HepG2 (cell line): Measurements from ENCODE around the gene PHACTR1. TPM values are rescaled to one million over a fixed set of nuclear protein-coding genes. Genes with fewer than 3 reads are reported as not detected.
A peak's percentile ranks its signal among the peaks of the same experiment; 100 is the strongest.

Experiments
- AGO1 ChIP-seq: fragments of 200-400 bp; formaldehyde crosslinking; IDR thresholded peaks from 2 replicates; pipeline ENCODE4 v1.6.1; 2017; ENCODE audit warnings: mild to moderate bottlenecking, low read depth, low read length, moderate library complexity; ENCODE audit not compliant: poor library complexity, severe bottlenecking
- CAMTA2 ChIP-seq: sonication (generic); formaldehyde crosslinking; IDR thresholded peaks from 2 replicates; pipeline ENCODE4 v1.4.0; 2020; ENCODE audit warnings: mild to moderate bottlenecking, missing genetic modification reagents, borderline replicate concordance
- ESRRA ChIP-seq: sonication (generic); formaldehyde crosslinking; IDR thresholded peaks from 2 replicates; pipeline ENCODE4 v1.5.1; 2020; ENCODE audit warnings: mild to moderate bottlenecking, low read depth, missing genetic modification reagents
- ETV5 ChIP-seq: IDR thresholded peaks from 2 replicates; pipeline ENCODE4 v1.6.1; 2018; ENCODE audit warnings: missing biosample characterization, missing genetic modification reagents, inconsistent platforms, borderline replicate concordance
- HNF1B ChIP-seq: sonication (generic); formaldehyde crosslinking; IDR thresholded peaks from 2 replicates; pipeline ENCODE4 v1.5.1; 2020; ENCODE audit warnings: mild to moderate bottlenecking, moderate library complexity, missing genetic modification reagents
- IRX3 ChIP-seq: sonication (generic); formaldehyde crosslinking; IDR thresholded peaks from 2 replicates; pipeline ENCODE4 v1.8.1; 2023; ENCODE audit warnings: mild to moderate bottlenecking, low read depth, missing genetic modification reagents, borderline replicate concordance
- KDM4B ChIP-seq: sonication (generic); formaldehyde crosslinking; IDR thresholded peaks from 2 replicates; pipeline ENCODE4 v1.4.0; 2020; ENCODE audit warnings: missing genetic modification reagents
- MIER3 ChIP-seq: IDR thresholded peaks from 2 replicates; pipeline ENCODE4 v1.6.1; 2016; ENCODE audit warnings: missing compliant biosample characterization, borderline replicate concordance
- PAWR ChIP-seq: sonication (generic); formaldehyde crosslinking; IDR thresholded peaks from 2 replicates; pipeline ENCODE4 v1.4.0; 2020; ENCODE audit warnings: missing genetic modification reagents, mild to moderate bottlenecking, borderline replicate concordance
- RELA ChIP-seq: sonication (generic); formaldehyde crosslinking; IDR thresholded peaks from 2 replicates; pipeline ENCODE4 v1.4.0; 2020; ENCODE audit warnings: missing genetic modification reagents
- REST ChIP-seq, 2 experiments: IDR thresholded peaks; 2 replicates each; pipeline ENCODE4 v1.6.1; 2011 to 2012; ENCODE audit warnings: low read length in 2 of 2, borderline replicate concordance in 1 of 2, low read depth in 1 of 2, mild to moderate bottlenecking in 1 of 2, moderate library complexity in 1 of 2
- SIN3B ChIP-seq: fragments of 150-350 bp; IDR thresholded peaks from 2 replicates; pipeline ENCODE4 v1.6.1; 2014; ENCODE audit warnings: low read length
- ZBTB39 ChIP-seq: sonication (generic); formaldehyde crosslinking; IDR thresholded peaks from 2 replicates; pipeline ENCODE4 v1.5.0; 2020; ENCODE audit warnings: missing genetic modification reagents
- ZEB1 ChIP-seq: IDR thresholded peaks from 2 replicates; pipeline ENCODE4 v1.6.1; 2012; ENCODE audit warnings: mild to moderate bottlenecking, low read depth, inconsistent platforms; ENCODE audit not compliant: insufficient replicate concordance
- ZNF138 ChIP-seq: sonication (generic); formaldehyde crosslinking; IDR thresholded peaks from 2 replicates; pipeline ENCODE4 v1.5.0; 2020; ENCODE audit warnings: mild to moderate bottlenecking, low read depth, missing genetic modification reagents
- ZNF674 ChIP-seq: sonication (generic); formaldehyde crosslinking; IDR thresholded peaks from 2 replicates; pipeline ENCODE4 v1.5.0; 2020; ENCODE audit warnings: low read depth, mild to moderate bottlenecking, missing genetic modification reagents
- ZNF780A ChIP-seq: sonication (generic); formaldehyde crosslinking; IDR thresholded peaks from 2 replicates; pipeline ENCODE4 v1.8.0; 2022; ENCODE audit warnings: mild to moderate bottlenecking, missing genetic modification reagents, moderate library complexity
- ZSCAN25 ChIP-seq: sonication (generic); formaldehyde crosslinking; IDR thresholded peaks from 2 replicates; pipeline ENCODE4 v1.8.0; 2022; ENCODE audit warnings: mild to moderate bottlenecking, missing genetic modification reagents
- ZSCAN31 ChIP-seq: sonication (generic); formaldehyde crosslinking; IDR thresholded peaks from 2 replicates; pipeline ENCODE4 v1.5.0; 2020; ENCODE audit warnings: low read depth, mild to moderate bottlenecking, missing genetic modification reagents
- ZSCAN9 ChIP-seq: IDR thresholded peaks from 2 replicates; pipeline ENCODE4 v1.6.1; 2016; ENCODE audit warnings: borderline replicate concordance
- polyA plus RNA-seq, 8 experiments: library from polyadenylated mRNA; depleted of rRNA in 3 of 8; stranded (reverse) in 7 of 8; unstranded in 1 of 8; fragments of >200 nt; fragmentation: Illumina TruSeq in 4 of 8; extraction: Trizol in 4 of 8; gene quantifications; 2 replicates each; pipeline versions ENCODE4 v1.2.1 to v1.2.3, GENCODE V29; 2011 to 2016; ENCODE audit warnings: low read depth in 4 of 8, missing spikeins in 1 of 8, mixed read lengths in 1 of 8; ENCODE audit not compliant: insufficient read depth in 1 of 8
- total RNA-seq, 5 experiments: library from RNA; depleted of rRNA; stranded (reverse); fragments of >200 nt; fragmentation: Illumina TruSeq; extraction: Trizol; gene quantifications; 2 replicates each; pipeline ENCODE4 v1.2.3, GENCODE V29; 2016; ENCODE audit warnings: low read depth in 1 of 5

Gene PHACTR1
- total and polyA plus RNA-seq, 2 of the 13 experiments (the other 11 are each of a cell fraction or from before 2014, with no cell fraction given): 0.09 TPM; not detected in 1

GRCh38 chr6:13302751-13303667 lies 586.4 kb downstream of the PHACTR1 start (continued):
- no peak for TF ChIP-seq ZSCAN31
- no peak for TF ChIP-seq ZNF138 (CRISPR knock-in tag)
- no peak for TF ChIP-seq KDM4B
- no peak for TF ChIP-seq ZEB1
- no peak for TF ChIP-seq ZBTB39 (CRISPR knock-in tag)
- TF ChIP-seq ZNF780A: no peak
- TF ChIP-seq RELA (CRISPR knock-in tag): no peak
- no peak for TF ChIP-seq ESRRA (CRISPR knock-in tag)
- TF ChIP-seq ETV5 (CRISPR knock-in tag): no peak
- TF ChIP-seq IRX3 (CRISPR knock-in tag): no peak
- no peak for TF ChIP-seq ZSCAN9 (CRISPR knock-in tag)
- no peak for TF ChIP-seq SIN3B
- no peak for TF ChIP-seq HNF1B
- TF ChIP-seq ZSCAN25: no peak
- no peak for TF ChIP-seq CAMTA2 (CRISPR knock-in tag)
- no peak for TF ChIP-seq PAWR (CRISPR knock-in tag)
- peak; percentile 34; the same call in 1 of the 2 replicates for TF ChIP-seq MIER3
- TF ChIP-seq REST (IDR thresholded peaks at IDR 0.05; ENCODE audit: borderline replicate concordance in 1 of 2, low read depth in 1 of 2, low read length in 2 of 2): no peak
- no peak for TF ChIP-seq ZNF674 (CRISPR knock-in tag)
- no peak for TF ChIP-seq AGO1
